PFSK-1 (cell line): Measurements from ENCODE around the gene DBNL.

Experiments used
- FOXP2 ChIP-seq: optimal IDR thresholded peaks from 2 replicates; pipeline ENCODE3; 2011; ENCODE audit warnings: borderline replicate concordance, control low read depth, inconsistent platforms; ENCODE audit not compliant: insufficient read depth; ENCODE audit errors: extremely low read length, extremely low read depth
- POLR2AphosphoS5 ChIP-seq: IDR thresholded peaks from 2 replicates; pipeline ENCODE4 v1.6.1; 2012; ENCODE audit warnings: low read depth, mild to moderate bottlenecking, control low read depth, low read length, moderate library complexity
- REST ChIP-seq, 2 experiments: IDR thresholded peaks; 2 replicates each; pipeline versions ENCODE4 v1.6.1 to v1.8.0; 2011 to 2012; ENCODE audit warnings: low read depth in 2 of 2, low read length in 2 of 2, control low read depth in 1 of 2, inconsistent platforms in 1 of 2, mild to moderate bottlenecking in 1 of 2, moderate library complexity in 1 of 2; ENCODE audit not compliant: insufficient read depth in 1 of 2
- SIN3A ChIP-seq: IDR thresholded peaks from 2 replicates; pipeline ENCODE4 v1.6.1; 2012; ENCODE audit warnings: mild to moderate bottlenecking, low read length, moderate library complexity, borderline replicate concordance; ENCODE audit not compliant: insufficient read depth
- TAF1 ChIP-seq: IDR thresholded peaks from 2 replicates; pipeline ENCODE4 v1.6.1; 2012; ENCODE audit warnings: low read length, control low read depth, borderline replicate concordance; ENCODE audit not compliant: insufficient read depth

DBNL gene

GRCh38 chr7:44101303-44101965 is 56.9 kb downstream of the DBNL start:
- no peak for TF ChIP-seq SIN3A
- TF ChIP-seq TAF1 = no peak
- TF ChIP-seq POLR2AphosphoS5 = no peak
- no peak for TF ChIP-seq REST (IDR thresholded peaks at IDR 0.05; ENCODE audit: insufficient read depth in 1 of 2, low read depth in 2 of 2, low read length in 2 of 2)
- TF ChIP-seq FOXP2 = no peak

GRCh38 chr7:44101966-44102845 is 57.7 kb downstream of the DBNL start:
- TF ChIP-seq REST (IDR thresholded peaks at IDR 0.05; ENCODE audit: insufficient read depth in 1 of 2, low read depth in 2 of 2, low read length in 2 of 2) (no peak), TAF1 (no peak), FOXP2 (no peak), SIN3A (no peak), POLR2AphosphoS5 (no peak)

GRCh38 chr7:44102846-44103565 is 58.5 kb downstream of the DBNL start:
- no peak for TF ChIP-seq FOXP2
- TF ChIP-seq TAF1 = no peak
- TF ChIP-seq POLR2AphosphoS5 = no peak
- no peak for TF ChIP-seq SIN3A
- no peak for TF ChIP-seq REST (IDR thresholded peaks at IDR 0.05; ENCODE audit: insufficient read depth in 1 of 2, low read depth in 2 of 2, low read length in 2 of 2)

GRCh38 chr7:44103566-44103922 is 59.0 kb downstream of the DBNL start:
- TF ChIP-seq TAF1 (no peak), REST (IDR thresholded peaks at IDR 0.05; ENCODE audit: insufficient read depth in 1 of 2, low read depth in 2 of 2, low read length in 2 of 2) (no peak), POLR2AphosphoS5 (no peak), FOXP2 (no peak), SIN3A (no peak)
